HL-60 (cell line): ENCODE measurements around the gene CAMK1D.

Experiments
- DNase-seq, 2 experiments: peaks; one replicate each; pipeline ENCODE4 v3.0.0-alpha.2; 2010 to 2020; ENCODE audit warnings: low read depth in 1 of 2, low spot score in 1 of 2
- H3K27ac ChIP-seq: fragments of 250-450 bp; sonication (Bioruptor Pico); replicated peaks from 2 replicates; pipeline ENCODE4 v1.5.1; 2020; ENCODE audit warnings: mild to moderate bottlenecking, moderate library complexity
- H3K27me3 ChIP-seq: fragments of 250-450 bp; sonication (Bioruptor Pico); 2 replicates; pipeline ENCODE4 v1.5.1; 2021; ENCODE audit warnings: mild to moderate bottlenecking, moderate library complexity; ENCODE audit not compliant: insufficient read depth, poor library complexity, severe bottlenecking
- H3K4me3 ChIP-seq: replicated peaks from 2 replicates; pipeline ENCODE4 v1.5.1; 2011; ENCODE audit warnings: mild to moderate bottlenecking, control low read depth, low read length; ENCODE audit not compliant: insufficient read depth
- CTCF ChIP-seq: IDR thresholded peaks from one replicate; pipeline ENCODE4 v1.5.1; 2011; ENCODE audit warnings: low read length, control low read depth, inconsistent platforms; ENCODE audit not compliant: insufficient read depth
- GABPA ChIP-seq: IDR thresholded peaks from 2 replicates; pipeline ENCODE4 v1.6.1; 2012; ENCODE audit warnings: low read depth
- POLR2AphosphoS5 ChIP-seq: IDR thresholded peaks from 2 replicates; pipeline ENCODE4 v1.6.1; 2012; ENCODE audit warnings: low read depth
- REST ChIP-seq: IDR thresholded peaks from 2 replicates; pipeline ENCODE4 v1.6.1; 2012; ENCODE audit warnings: low read depth; ENCODE audit not compliant: insufficient replicate concordance
- SPI1 ChIP-seq: IDR thresholded peaks from 2 replicates; pipeline ENCODE4 v1.6.1; 2012; ENCODE audit warnings: low read depth, mild to moderate bottlenecking, borderline replicate concordance

CAMK1D gene

GRCh38 chr10:12665501-12665900 is 316.2 kb downstream of the CAMK1D start:
- TF ChIP-seq CTCF (no peak), SPI1 (no peak), GABPA (no peak), POLR2AphosphoS5 (no peak), REST (no peak)
- DNase-seq, result no peak
- H3K4me3 ChIP-seq, result no peak overlapping the region
- H3K27me3 ChIP-seq, result no peaks in the 10 kb centered on the region
- no peak overlapping the region for H3K27ac ChIP-seq

GRCh38 chr10:12667052-12667451 is 317.7 kb downstream of the CAMK1D start:
- Histone ChIP-seq H3K27ac (no peak overlapping the region), H3K27me3 (no peaks in the 10 kb centered on the region), H3K4me3 (no peak overlapping the region)
- DNase-seq, result no peak
- no peak for TF ChIP-seq CTCF
- no peak for TF ChIP-seq GABPA
- no peak for TF ChIP-seq POLR2AphosphoS5
- no peak for TF ChIP-seq REST
- no peak for TF ChIP-seq SPI1

DNA sequence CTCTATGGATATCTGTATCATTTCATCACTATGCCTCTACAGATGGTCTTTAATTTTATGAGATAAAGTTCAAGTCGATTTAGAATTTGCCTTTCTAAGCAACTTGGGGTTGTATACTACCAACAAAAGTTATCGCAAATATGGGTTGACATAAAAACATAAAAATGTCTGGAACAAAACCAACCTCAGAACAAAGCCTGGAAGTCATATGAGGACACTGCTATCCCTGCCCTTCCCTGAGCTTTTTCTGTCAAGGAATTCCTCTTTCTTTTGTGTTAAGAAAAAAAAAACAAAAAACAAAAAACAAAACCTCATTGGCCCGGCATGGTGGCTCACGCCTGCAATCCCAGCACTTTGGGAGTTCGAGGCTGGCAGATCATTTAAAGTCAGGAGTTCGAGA is 319.3 kb downstream of the CAMK1D start:
- Histone ChIP-seq H3K4me3 (no peak overlapping the region), H3K27ac (no peak overlapping the region), H3K27me3 (no peaks in the 10 kb centered on the region)
- no peak for DNase-seq
- TF ChIP-seq SPI1, result no peak
- TF ChIP-seq CTCF, result no peak
- TF ChIP-seq POLR2AphosphoS5, result no peak
- no peak for TF ChIP-seq REST
- TF ChIP-seq GABPA, result no peak
